Activated T-cell treated with anti-CD3 and anti-CD28 coated beads, Interleukin-2, amount 50 U/mL, for 24 hours (primary cell): ENCODE measurements around the gene DUOX2.

Experiments used
- DNase-seq: peaks from one replicate; pipeline ENCODE4 v3.0.0-alpha.2; 2020
- H3K27ac Mint-ChIP-seq: 2 replicates; pipeline ENCODE4 v1.8.0; 2020; ENCODE audit warnings: mild to moderate bottlenecking, mixed read lengths
- H3K27me3 Mint-ChIP-seq: 2 replicates; pipeline ENCODE4 v1.8.0; 2020; ENCODE audit warnings: mixed read lengths
- H3K36me3 Mint-ChIP-seq: 2 replicates; pipeline ENCODE4 v1.8.0; 2020; ENCODE audit warnings: low read depth, mixed read lengths
- H3K4me1 Mint-ChIP-seq: 2 replicates; pipeline ENCODE4 v1.8.0; 2020; ENCODE audit warnings: low read depth, mixed read lengths
- H3K4me3 Mint-ChIP-seq: 2 replicates; pipeline ENCODE4 v1.8.0; 2020; ENCODE audit warnings: mild to moderate bottlenecking, moderate library complexity, mixed read lengths
- H3K9me3 Mint-ChIP-seq: 2 replicates; pipeline ENCODE4 v1.8.0; 2020; ENCODE audit warnings: mixed read lengths

Gene DUOX2

GRCh38 chr15:45132844-45133560, 19.0 kb upstream of the DUOX2 start:
- Mint-ChIP-seq H3K9me3 (no peaks in the 10 kb centered on the region), H3K4me1 (peaks cover 19% of the 10 kb centered on the region), H3K4me3 (no peak overlapping the region), H3K27me3 (peaks cover 72% of the 10 kb centered on the region), H3K27ac (no peak overlapping the region), H3K36me3 (no peaks in the 10 kb centered on the region)
- no peak for DNase-seq

- peaks cover 19% of the 10 kb centered on the region for H3K4me1 Mint-ChIP-seq
- H3K36me3 Mint-ChIP-seq = no peaks in the 10 kb centered on the region
- no peaks in the 10 kb centered on the region for H3K9me3 Mint-ChIP-seq
- no peak overlapping the region for H3K27ac Mint-ChIP-seq
- no peak overlapping the region for H3K4me3 Mint-ChIP-seq
- no peak for DNase-seq
- peaks cover 75% of the 10 kb centered on the region for H3K27me3 Mint-ChIP-seq
These were observed 17.5 kb upstream of the DUOX2 start for GRCh38 chr15:45131510-45131909.

GRCh38 chr15:45130291-45131000, 16.5 kb upstream of the DUOX2 start:
- H3K9me3 Mint-ChIP-seq = no peaks in the 10 kb centered on the region
- H3K27me3 Mint-ChIP-seq = peaks cover 80% of the 10 kb centered on the region
- no peak overlapping the region for H3K4me3 Mint-ChIP-seq
- no peak for DNase-seq
- peaks cover 13% of the 10 kb centered on the region for H3K4me1 Mint-ChIP-seq
- H3K27ac Mint-ChIP-seq = no peak overlapping the region
- H3K36me3 Mint-ChIP-seq = no peaks in the 10 kb centered on the region

GRCh38 chr15:45129651-45130129, 15.7 kb upstream of the DUOX2 start, which contains the start of the genes DUOX1 and DUOXA1:
DUOX1 (plus strand) TSS chr15:45129994; CDS start chr15:45131967, 1,973 bp downstream.
DUOXA1 (minus strand) TSS chr15:45129879; CDS start chr15:45123014, 6,865 bp downstream.
- Mint-ChIP-seq H3K27ac (no peak within 1 kb of the TSS), H3K27me3 (peaks cover 83% of the 10 kb centered on the region), H3K4me1 (peaks cover 10% of the 10 kb centered on the region), H3K4me3 (no peak within 1 kb of the TSS), H3K9me3 (no peaks in the 10 kb centered on the region), H3K36me3 (no peaks in the 10 kb centered on the region)
- DNase-seq = peak; percentile 53

- H3K4me1 Mint-ChIP-seq = peaks cover 8% of the 10 kb centered on the region
- H3K9me3 Mint-ChIP-seq = no peaks in the 10 kb centered on the region
- no peak for DNase-seq
- H3K27me3 Mint-ChIP-seq = peaks cover 78% of the 10 kb centered on the region
- no peak overlapping the region for H3K4me3 Mint-ChIP-seq
- H3K27ac Mint-ChIP-seq = no peak overlapping the region
- no peaks in the 10 kb centered on the region for H3K36me3 Mint-ChIP-seq
These were observed 15.1 kb upstream of the DUOX2 start for GRCh38 chr15:45128971-45129639.

- H3K4me3 Mint-ChIP-seq = no peak overlapping the region
- H3K36me3 Mint-ChIP-seq = no peaks in the 10 kb centered on the region
- no peak for DNase-seq
- H3K4me1 Mint-ChIP-seq = peaks cover 8% of the 10 kb centered on the region
- H3K9me3 Mint-ChIP-seq = no peaks in the 10 kb centered on the region
- H3K27ac Mint-ChIP-seq = no peak overlapping the region
- peaks cover 67% of the 10 kb centered on the region for H3K27me3 Mint-ChIP-seq
These were observed 12.7 kb upstream of the DUOX2 start for GRCh38 chr15:45126535-45127158.

- H3K9me3 Mint-ChIP-seq = no peaks in the 10 kb centered on the region
- DNase-seq = no peak
- peaks cover 58% of the 10 kb centered on the region for H3K27me3 Mint-ChIP-seq
- H3K27ac Mint-ChIP-seq = no peak overlapping the region
- H3K4me1 Mint-ChIP-seq = peaks cover under 1% of the 10 kb centered on the region
- H3K4me3 Mint-ChIP-seq = no peak overlapping the region
- no peaks in the 10 kb centered on the region for H3K36me3 Mint-ChIP-seq
These were observed 9.4 kb upstream of the DUOX2 start for GRCh38 chr15:45123397-45123796.

GRCh38 chr15:45122719-45123118, 8.7 kb upstream of the DUOX2 start:
- H3K9me3 Mint-ChIP-seq = no peaks in the 10 kb centered on the region
- H3K27me3 Mint-ChIP-seq = peaks cover 58% of the 10 kb centered on the region
- no peak overlapping the region for H3K4me3 Mint-ChIP-seq
- H3K27ac Mint-ChIP-seq = no peak overlapping the region
- peaks cover 3% of the 10 kb centered on the region for H3K4me1 Mint-ChIP-seq
- no peaks in the 10 kb centered on the region for H3K36me3 Mint-ChIP-seq
- DNase-seq = no peak

GRCh38 chr15:45121706-45122417, 7.9 kb upstream of the DUOX2 start:
- Mint-ChIP-seq H3K4me1 (peaks cover 10% of the 10 kb centered on the region), H3K9me3 (no peaks in the 10 kb centered on the region), H3K4me3 (no peak overlapping the region), H3K36me3 (no peaks in the 10 kb centered on the region), H3K27me3 (peaks cover 62% of the 10 kb centered on the region), H3K27ac (no peak overlapping the region)
- DNase-seq = no peak

GRCh38 chr15:45121020-45121419, 7.0 kb upstream of the DUOX2 start:
- Mint-ChIP-seq H3K27me3 (peaks cover 66% of the 10 kb centered on the region), H3K27ac (no peak overlapping the region)

GRCh38 chr15:45120081-45120972, 6.4 kb upstream of the DUOX2 start:
- DNase-seq = no peak
- H3K27me3 Mint-ChIP-seq = peaks cover 66% of the 10 kb centered on the region
- H3K36me3 Mint-ChIP-seq = no peaks in the 10 kb centered on the region
- peaks cover 16% of the 10 kb centered on the region for H3K4me1 Mint-ChIP-seq
- no peak overlapping the region for H3K4me3 Mint-ChIP-seq
- H3K27ac Mint-ChIP-seq = no peak overlapping the region
- no peaks in the 10 kb centered on the region for H3K9me3 Mint-ChIP-seq

More at GRCh38 chr15:45121020-45121419, 7.0 kb upstream of the DUOX2 start:
- Mint-ChIP-seq H3K4me3 (no peak overlapping the region), H3K4me1 (peaks cover 16% of the 10 kb centered on the region), H3K36me3 (no peaks in the 10 kb centered on the region), H3K9me3 (no peaks in the 10 kb centered on the region)
- DNase-seq = no peak

GRCh38 chr15:45118996-45119395, 5.0 kb upstream of the DUOX2 start:
- Mint-ChIP-seq H3K9me3 (no peaks in the 10 kb centered on the region), H3K4me1 (peaks cover 23% of the 10 kb centered on the region), H3K4me3 (no peak overlapping the region), H3K36me3 (no peaks in the 10 kb centered on the region), H3K27ac (no peak overlapping the region), H3K27me3 (peaks cover 72% of the 10 kb centered on the region)
- no peak for DNase-seq

- Mint-ChIP-seq H3K4me1 (peaks cover 31% of the 10 kb centered on the region), H3K4me3 (peak overlapping the region; percentile 50), H3K9me3 (no peaks in the 10 kb centered on the region), H3K36me3 (no peaks in the 10 kb centered on the region), H3K27ac (no peak overlapping the region), H3K27me3 (peaks cover 80% of the 10 kb centered on the region)
- peak; percentile 86 for DNase-seq
These were observed 4.2 kb upstream of the DUOX2 start for GRCh38 chr15:45118131-45118588.
